Posterior vena cava (tissue), 2 donors: ENCODE data around the gene MAML2. TPM values are rescaled to one million over a fixed set of nuclear protein-coding genes. Genes with fewer than 3 reads are reported as not detected.
"Not testable (repeated sequence)": the region's sequence is repeated elsewhere in the genome, so short reads cannot be mapped to it uniquely, and the experiment has no call there.

Experiments
- DNase-seq: peaks from one replicate; pipeline ENCODE4 v3.0.0-alpha.2; 2020; ENCODE audit warnings: low spot score
- intact Hi-C, 2 donors: fragments of 100-400 bp; cut with DNase I; formaldehyde crosslinking; loops; one replicate each; pipeline versions ENCODE4 v1.14.1 to v1.14.2; 2022 to 2023
- total RNA-seq, 2 donors: library from RNA; stranded (reverse); fragmentation: NEBNext Ultra II Directional; extraction: Animal tissue kit (Norgen Biotek cat#: 25700); gene quantifications; one replicate each; pipeline ENCODE4 v1.2.1, GENCODE V29; 2021
- donor health status: DM: yes; HTN: yes; CAD: no.
- donor health status: DM: yes; HTN: yes; CAD: no.

Gene MAML2
- total RNA-seq, 2 donors from 2014 or later: 13.1 to 16.2 TPM

DNA sequence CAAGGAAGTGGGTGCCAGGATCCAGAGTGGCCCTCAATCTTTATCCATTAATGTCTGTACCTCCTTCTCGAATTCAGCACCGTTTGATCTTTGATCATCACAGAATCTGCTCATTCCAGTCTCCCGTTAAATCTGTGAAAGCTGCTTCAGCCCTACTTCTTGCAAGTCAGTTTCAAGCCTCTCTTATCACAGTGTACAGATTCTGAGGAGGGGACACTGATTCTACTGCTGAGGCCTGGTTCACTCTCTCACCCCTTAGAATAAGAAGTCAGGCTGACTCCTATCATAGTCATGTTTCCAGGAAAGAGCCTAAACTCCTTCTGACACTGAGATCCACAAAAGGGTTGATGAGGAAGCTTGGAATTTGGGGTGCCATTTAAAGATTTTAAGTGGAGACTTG, 39.0 kb downstream of the MAML2 start:
- no peak for DNase-seq
- intact Hi-C loops: no loop called here

DNA sequence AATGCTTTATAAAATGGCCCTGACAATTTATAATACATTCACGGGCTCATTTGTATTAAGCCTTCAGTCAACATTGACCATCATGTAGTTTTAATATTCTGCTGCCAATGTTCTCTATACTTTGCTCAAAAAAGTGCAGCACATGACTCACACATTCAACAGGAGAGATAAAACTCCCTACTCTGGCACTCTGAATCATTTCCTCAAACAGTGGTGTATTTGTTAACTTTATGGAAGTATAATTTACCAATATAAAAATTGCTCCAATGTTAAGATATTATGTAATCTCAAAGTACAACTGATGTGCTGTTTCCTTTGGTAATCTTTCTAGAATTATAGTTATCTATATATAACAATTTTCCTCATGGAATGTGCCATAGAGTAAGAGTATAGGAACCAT, 39.9 kb downstream of the MAML2 start:
- intact Hi-C loops: no loop called here

DNA sequence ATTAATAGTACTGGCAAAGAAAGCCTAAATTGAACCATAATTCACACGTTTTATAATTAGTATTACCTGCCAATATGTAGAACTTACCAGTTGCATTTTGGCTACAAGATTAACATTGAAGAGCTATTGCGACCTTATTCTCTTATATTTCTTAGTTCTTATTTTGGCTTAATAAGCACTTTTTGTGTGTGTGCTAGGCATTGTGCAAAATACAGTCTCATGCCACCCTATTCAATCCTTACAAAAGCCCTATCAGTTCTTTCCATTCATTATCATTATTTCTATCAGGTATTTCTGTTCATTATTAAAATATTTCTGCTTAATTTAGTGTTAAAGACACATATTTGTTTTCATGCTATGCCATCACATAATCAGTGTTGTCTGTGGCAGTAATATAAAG, 41.2 kb downstream of the MAML2 start:
- intact Hi-C loops: no loop called here

More for the DNA sequence above, 39.9 kb downstream of the MAML2 start:
- no peak for DNase-seq

GRCh38 chr11:96299155-96299888, 43.7 kb downstream of the MAML2 start:
- no peak for DNase-seq
- intact Hi-C loops: no loop called here

More for the DNA sequence above, 41.2 kb downstream of the MAML2 start:
- DNase-seq: no peak

GRCh38 chr11:96295369-96295768, 47.6 kb downstream of the MAML2 start:
- DNase-seq: no peak
- intact Hi-C loops: no loop called here

DNA sequence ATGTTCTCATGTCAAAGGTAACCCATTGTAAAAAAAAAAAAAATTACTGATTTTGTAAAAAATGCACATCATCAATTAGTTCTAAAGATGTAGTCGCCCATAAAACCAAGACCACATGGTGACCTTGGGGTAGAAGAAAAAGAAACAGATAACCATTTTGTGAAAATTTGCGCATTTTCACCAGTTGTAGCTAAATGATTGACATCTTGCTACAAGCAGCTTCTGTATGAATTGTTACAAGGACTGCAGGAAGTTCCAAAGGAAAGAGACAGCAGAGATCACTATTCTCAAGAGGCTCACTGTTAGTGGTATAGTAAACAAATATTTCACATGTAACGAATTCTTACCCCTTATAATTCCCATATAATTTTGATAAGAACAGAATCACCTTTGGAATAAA, 48.7 kb downstream of the MAML2 start:
- no peak for DNase-seq
- intact Hi-C loops: no loop called here

DNA sequence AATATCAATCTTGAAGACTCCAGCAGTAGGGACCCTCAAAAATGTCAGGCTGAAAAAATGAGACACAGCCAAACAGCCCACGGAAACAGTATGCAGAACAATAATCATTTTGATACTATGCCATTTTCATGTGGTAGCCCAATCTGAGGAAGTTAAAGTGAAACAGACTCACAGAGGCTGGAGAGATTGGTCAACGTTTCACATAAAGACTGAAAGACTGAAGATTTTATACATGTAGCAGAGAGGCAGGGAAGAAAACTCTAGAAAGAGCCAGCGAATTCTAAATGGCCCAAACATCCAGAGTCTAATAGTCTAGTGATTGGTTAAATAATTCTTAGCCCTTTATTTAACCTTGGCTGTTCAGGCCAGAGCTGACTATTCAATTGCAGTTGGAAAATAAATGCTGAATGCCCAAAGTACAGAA, 49.4 kb downstream of the MAML2 start:
- intact Hi-C loops: no loop called here
- DNase-seq: no peak

GRCh38 chr11:96293109-96293508, 49.9 kb downstream of the MAML2 start:
- no peak for DNase-seq
- intact Hi-C loops: no loop called here

DNA sequence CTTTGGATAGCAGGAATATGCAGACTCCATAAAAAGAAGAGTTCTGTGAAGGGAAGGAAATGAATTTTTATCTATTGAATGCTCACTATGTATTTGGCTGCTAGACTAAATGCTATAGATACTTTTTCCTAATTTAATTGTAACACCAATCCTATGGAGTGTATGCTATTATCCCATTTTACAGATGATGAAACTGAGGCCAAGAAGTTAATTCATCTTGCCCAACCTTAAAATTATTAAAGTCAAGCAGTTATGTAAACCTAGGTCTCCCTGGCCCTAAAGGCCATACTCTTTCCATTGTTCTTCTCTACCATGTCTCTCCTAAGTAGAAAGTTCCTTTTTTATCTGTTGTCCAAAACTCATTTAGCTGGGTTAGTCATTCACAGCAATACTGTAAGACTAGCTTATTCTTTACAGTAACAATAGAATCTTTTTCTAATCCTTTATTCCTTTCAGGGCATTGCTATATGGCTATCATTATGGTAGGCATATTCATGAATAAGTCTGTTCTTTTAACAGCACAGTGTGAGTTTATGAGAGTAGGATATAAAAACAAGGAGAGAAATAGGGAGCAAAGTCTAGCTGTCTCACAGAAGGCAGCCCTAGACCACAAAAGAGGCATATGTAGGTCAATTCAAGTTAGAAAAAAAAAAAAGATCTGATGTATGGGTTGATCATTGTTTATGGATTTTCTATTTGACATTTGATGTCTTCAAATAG, 50.5 kb downstream of the MAML2 start:
- no peak for DNase-seq
- intact Hi-C loops: no loop called here

DNA sequence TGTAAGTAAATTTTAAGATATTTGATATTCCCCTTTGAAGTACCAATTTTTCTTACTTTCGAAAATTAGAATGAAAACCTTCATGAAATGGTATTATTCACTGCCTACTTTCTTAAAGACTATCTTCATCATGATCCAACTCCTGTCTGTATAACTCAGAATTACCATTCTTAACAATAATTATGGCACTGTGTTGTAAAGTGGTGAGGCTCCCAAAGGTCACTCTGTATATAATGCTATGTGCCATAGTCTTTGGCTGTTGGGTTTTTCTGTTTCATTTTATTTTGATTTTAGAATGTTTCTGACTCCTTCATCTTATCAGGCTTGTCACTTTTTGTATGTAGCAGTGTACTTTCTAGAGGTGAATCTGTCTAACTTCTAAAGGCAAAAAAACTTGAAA, 52.4 kb downstream of the MAML2 start:
- DNase-seq: no peak
- intact Hi-C loops: no loop called here

- no peak for DNase-seq
- intact Hi-C loops: no loop called here
These were observed 53.0 kb downstream of the MAML2 start for GRCh38 chr11:96290031-96290430.

DNA sequence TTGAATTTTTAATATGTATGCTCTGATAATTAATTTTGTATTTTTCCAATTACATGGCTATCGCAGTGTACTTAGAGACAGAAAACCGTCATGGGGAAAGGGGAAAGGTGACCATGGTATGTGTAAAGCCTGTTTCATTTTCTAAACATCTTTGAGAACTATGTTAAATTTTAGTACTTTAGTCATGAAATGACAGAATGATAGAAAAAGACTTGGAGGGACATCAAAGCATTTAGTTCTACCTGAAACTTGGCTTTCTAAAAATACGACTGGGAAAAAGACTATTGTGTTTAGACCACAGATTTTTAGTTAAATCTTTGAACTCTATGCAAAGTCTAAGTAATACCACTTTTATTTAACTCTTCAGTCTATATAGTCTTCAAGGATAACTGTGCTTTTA, 54.1 kb downstream of the MAML2 start:
- no peak for DNase-seq
- intact Hi-C loops: no loop called here

DNA sequence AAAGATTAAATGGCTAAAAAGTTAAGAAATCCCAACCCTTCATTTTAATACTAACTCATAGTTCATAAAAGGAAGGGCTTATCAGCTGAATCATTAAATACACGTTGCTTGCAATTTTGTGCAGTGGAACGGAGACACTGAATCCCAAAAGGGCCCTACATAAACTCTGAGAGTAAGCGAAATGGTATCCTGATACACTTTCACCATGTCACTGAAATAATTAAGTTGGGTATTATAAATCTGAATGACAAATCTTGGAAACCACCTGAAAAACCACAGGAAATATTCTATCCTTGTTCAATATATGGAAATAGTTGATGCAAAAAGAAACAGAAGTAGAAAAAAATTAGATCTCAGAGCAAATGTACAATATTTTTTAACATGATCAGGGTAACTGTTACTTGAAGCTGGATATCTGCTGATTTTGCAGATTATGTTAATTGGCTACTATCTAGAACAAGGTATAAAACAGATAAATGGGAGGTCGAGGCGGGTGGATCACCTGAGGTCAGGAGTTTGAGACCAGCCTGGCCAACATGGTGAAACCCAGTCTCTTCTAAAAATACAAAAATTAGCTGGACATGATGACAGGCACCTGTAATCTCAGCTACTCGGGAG, 55.1 kb downstream of the MAML2 start:
- no peak for DNase-seq
- intact Hi-C loops: no loop called here

DNA sequence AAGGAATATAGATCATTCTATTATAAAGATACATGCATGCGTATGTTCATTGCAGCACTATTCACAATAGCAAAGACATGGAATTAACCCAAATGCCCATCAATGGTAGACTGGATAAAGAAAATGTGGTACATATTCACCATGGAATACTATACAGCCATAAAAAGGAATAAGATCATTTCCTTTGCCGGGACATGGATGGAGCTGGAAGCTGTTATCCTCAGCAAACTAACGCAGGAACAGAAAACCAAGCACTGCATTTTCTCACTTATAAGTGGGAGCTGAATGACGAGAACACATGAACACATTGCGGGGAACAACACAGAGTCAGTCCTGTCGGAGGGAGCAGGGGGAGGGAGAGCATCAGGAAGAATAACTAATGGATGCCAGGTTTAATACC, 57.0 kb downstream of the MAML2 start:
- DNase-seq, intact Hi-C loops: not testable (repeated sequence)

DNA sequence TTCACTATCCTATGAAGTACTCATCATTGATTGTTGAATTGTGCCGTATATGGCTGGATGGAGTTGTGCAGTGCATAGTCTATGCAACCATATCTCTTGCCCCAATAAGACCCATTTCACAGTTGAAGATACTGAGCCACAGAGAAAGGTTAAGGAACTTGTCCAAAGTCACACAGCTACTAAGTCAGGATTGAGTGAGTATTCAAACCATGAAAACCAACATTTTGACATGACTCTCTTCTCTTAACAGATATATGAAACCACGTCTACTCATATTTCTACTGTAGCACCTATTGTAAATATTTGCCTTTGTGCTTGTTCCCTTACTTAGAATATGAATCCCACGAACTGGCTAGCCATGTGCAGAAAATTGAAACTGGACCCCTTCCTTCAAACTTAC, 58.1 kb downstream of the MAML2 start:
- no peak for DNase-seq
- intact Hi-C loops: no loop called here

DNA sequence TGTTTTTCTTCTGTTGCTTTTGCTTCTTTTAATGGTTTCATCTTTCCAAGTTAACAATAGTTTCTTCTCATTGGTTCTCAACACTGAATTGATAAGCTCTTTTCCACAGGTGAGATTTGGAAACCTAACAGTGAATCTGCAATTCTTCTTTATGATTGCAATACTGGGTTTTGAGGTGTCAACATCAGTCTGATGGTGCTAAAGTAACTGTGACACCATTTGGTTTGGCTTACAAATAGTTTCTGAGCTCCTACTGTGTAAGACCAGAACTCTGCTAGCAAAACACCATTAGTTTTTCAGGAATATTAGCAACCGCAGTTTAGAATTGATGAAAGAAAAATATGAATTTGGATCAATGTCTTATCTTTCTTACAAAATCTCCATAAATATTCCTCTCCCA, 58.6 kb downstream of the MAML2 start:
- intact Hi-C loops: no loop called here
- no peak for DNase-seq

DNA sequence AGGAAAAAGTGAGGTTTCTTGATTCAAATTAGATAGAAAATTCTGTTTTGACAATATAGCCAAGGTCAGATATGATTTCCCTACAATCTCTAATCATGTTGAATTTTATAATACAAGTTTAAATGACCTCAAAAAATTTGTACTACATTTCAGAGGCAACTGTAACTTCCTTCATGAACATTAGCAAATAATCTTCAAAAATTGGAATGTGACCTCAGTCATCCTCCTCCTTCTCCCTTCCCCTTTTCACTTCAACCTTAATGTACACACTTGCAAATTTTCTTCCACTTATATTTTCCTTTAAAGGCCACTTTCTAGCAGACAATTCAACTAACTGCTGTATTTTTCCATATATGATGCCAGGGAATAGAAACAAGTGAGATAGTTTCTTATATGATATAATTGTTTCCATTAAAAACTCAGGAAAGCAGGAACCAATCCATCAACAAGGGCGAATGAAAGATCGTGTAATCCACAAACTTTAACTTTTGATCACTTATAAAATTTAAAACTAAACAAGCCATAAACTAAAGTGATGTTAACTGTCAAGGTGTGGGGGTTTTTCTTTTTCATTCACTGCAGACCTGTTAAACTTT, 60.3 kb downstream of the MAML2 start:
- DNase-seq: no peak
- intact Hi-C loops: no loop called here

- DNase-seq: no peak
- intact Hi-C loops: loop anchor here in 1 of 2 donors (2.0 kb wide), 1 partner anchor 14 kb away; no protein-coding TSS in a partner anchor
These were observed 62.6 kb downstream of the MAML2 start for GRCh38 chr11:96280444-96280843.

- no peak for DNase-seq
- intact Hi-C loops: loop anchor here in 1 of 2 donors (2.0 kb wide), 1 partner anchor 13 kb away; no protein-coding TSS in a partner anchor
These were observed 63.1 kb downstream of the MAML2 start for GRCh38 chr11:96279896-96280290.
